ENCODE data around the gene SCLT1. TPM values are rescaled to one million over a fixed set of nuclear protein-coding genes. Genes with fewer than 3 reads are reported as not detected.

Gene SCLT1
- total RNA-seq, result 10.5 and 10.8 TPM in 2 replicates

GRCh38 chr4:129093191-129093920 lies at the start of gene SCLT1:
Gene SCLT1, minus strand, starts transcription at chr4:129093539. Its CDS starts 436 bp downstream, at chr4:129093103.

DNA sequence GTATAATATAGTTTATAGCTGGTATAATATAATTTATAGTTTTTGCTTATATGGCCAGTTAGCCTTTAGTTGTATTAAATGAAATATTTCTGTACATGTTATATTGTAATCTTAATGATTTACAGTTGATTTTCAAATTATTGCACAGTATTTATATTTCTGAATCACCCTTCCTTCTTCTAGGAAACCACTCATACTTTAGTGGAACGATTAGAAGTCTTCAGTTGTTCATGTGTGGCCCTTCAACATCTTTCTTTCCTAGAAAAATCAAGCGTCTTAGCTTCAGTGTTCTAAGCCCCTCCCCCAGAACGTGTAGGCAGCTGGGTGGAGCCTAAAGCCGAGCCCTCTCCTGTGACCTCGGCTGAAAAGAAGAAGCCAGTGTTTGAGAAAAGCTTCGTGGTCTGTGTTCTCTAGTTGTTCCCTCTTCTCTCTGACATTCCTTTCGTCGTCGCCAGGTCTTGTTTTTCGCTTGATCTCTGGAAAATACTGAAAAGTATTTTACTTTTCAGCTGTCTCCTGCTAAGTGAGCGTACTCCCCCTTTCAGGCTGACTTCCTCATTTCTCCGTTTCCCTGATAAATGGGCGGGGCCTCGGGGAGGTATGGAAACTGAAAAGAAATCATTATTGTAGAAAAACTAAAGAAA lies 2.6 kb upstream of the SCLT1 start, which contains the start of gene C4orf33:
C4orf33 (plus strand) TSS at position 342 of the 644 bp plus-strand sequence. CDS start 6,459 bp downstream, outside the sequence.

Other genes with a start within 250 kb of the SCLT1 start
- 3.4 and 4.9 TPM in 2 replicates for gene C4orf33, start 2.6 kb upstream of the SCLT1 start, total RNA-seq

Measured in endothelial cell of coronary artery (primary cell).